Colon (tissue), 2 donors: ENCODE results near the gene EPN2.
"Not testable (repeated sequence)": the region's sequence is repeated elsewhere in the genome, so short reads cannot be mapped to it uniquely, and the experiment has no call there.

ENCODE experiments used
- FAIRE-seq: peaks from 2 replicates; lab custom pipeline; 2012; peaks lifted over from hg19 to GRCh38; lab: Jason Lieb, UNC
- donor health status: control.
- donor health status: control.

EPN2 gene

DNA sequence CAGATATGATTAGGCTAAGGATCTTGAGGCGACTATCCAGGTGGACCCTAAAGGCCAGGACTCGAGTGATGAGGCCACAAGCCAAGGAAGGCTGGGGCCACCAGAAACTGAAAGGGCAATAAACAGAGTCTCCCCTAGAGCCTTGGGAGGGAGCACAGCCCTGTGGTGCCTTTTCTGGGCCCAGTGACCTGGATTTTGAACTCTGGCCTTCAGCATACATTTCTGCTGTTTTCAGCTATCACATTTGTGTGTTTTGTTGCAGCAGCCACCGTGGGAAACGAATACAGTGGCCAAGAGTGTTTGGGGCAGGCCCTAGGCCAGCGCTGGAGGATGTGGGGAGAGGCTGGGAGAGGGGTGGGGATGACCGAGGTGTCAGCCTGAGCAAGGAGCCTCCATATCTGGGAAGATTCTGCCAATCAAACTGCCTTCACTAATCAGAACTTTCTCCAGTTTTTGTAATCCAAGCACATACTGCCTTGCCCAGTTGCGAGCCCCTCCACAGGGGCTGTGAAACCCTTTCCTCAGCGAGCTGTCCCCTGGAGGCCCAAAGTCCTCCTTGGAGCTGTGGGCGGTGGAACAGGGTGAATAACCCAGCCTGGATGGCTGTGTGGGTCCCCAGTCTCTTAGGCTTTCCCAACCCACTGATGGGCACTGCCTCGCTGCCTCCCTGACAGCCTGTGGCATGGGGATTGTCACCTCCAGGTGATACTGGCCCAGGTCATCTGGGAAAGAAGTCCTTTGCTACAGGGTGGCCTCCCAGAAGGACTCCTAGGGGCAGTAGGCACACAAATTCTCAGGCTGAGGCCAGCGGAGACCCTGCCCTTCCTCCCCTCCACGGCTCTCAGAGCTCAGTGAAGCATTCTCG is 108.6 kb downstream of the EPN2 start:
- no peak for FAIRE-seq

DNA sequence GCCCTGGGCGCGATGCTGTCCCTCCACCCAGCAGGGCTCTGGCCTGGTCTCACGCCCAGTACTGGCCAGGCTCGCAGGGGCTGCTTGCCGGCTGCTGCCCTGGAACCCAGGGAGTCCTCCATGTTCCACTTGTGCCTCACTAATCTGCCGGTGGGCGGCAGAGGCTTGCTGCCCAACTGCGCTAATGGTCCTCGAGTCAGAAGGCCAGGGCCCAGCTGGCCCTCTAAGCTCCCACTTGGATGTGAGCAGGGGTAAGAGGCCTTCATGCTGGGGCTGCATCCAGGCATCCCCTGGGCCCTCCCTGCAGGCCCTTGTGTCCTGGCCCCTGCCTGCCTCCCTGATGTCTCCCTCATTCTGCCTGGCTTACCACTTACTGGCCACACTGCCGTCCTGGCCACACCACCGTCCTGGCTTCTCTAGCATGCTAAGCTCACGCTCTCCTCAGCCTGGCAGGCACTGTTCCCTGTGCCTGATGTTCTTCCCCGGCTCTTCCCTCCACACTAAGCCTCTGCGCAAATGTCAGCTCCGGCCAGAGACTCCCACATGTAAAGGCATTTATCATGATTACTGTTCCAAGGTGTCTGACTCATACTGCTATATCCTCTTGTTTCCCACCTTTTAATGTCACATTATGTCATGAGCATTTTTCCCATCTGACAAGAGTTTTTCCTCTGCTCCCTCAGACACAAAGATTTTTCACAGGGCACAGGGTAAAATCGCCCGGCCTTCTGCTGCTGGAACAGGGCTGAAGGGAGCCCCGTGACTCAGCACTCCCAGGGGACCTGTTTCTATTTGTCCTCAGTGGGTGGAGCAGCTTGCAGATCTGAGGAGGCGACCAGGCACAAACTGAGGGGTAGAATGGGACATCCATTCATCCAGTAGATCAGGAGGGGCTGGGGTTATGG is 109.4 kb downstream of the EPN2 start:
- FAIRE-seq: no peak

DNA sequence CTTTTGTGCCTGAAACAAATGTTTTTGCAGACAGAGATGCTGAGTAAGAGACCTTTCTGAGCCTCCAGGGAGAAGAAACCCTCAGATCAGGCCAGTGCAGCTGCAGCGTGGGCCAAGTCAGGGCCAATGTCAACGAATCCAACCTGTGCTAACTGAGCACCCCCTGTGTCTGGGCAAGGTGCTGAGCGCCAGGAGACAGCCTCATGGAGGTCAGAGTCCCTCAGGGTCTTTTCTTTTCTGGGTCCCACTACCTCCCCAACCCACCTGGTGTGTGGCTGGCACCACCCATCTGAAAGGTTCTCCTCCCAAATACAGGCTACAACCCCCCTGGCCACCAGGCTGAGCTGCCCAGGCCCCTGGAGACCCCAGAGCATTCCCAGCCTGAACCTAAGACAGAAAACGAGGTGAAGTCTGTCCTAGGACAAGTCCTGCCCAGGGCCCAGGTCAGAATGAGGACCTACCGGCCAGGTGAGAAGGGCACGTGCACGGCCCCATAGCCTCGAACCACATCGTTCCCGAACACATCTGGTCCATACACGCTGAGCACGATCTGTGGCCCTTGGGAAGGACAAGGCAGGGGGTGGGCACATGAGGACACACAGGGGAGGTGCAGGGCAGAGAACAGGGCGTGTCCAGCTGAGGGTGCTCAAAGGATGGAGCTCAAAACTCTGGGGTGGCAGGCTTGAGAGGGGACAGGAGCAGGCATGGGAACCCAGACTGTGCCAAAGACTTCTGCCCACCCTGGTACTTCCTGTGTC is 110.3 kb downstream of the EPN2 start:
- FAIRE-seq: no peak

DNA sequence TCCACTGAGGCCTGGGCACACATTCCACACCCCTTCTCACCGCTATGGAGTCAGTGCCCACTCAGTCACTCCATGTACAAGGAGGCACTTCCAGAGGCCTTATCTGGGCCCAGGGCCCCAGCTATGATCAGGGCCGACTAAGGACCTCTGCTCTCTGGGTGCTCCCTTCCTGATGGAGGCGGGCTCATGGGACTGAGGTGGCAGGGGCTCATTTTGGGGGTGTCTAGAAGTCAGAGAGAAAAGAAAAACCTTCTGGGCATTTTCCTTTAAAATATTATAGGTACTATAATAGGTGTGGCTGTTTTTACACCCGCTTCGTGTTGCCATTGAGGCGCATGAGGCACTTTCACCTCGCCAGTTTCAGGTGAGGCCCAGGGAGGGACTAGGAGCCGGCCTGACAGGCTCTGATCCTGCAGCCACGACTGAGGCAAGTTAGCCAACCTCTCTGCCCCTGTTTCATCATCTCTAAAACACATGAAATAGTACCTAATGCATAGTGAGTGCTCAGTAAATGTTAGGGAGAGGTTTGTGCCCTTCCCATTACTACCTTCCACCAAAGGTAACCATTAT is 111.0 kb downstream of the EPN2 start:
- FAIRE-seq: no peak

DNA sequence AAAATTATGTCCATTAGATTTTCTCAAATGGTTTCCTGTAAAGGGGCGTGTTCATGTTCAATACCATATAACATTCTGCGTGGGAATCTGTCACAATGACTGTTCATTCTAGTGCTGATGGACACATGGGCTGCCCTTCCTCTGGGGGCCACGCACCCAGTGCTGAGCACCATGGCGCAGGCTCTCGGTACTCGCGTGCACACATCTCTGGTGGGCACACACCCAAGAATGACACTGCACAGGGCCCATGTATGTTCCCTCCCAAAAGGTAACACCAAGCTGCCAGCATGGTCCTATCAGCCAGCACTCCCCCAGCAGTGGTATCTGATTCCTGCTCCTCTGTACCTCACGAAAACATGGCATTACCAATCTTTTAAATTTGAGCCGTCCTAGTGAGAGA is 111.6 kb downstream of the EPN2 start:
- FAIRE-seq: no peak

DNA sequence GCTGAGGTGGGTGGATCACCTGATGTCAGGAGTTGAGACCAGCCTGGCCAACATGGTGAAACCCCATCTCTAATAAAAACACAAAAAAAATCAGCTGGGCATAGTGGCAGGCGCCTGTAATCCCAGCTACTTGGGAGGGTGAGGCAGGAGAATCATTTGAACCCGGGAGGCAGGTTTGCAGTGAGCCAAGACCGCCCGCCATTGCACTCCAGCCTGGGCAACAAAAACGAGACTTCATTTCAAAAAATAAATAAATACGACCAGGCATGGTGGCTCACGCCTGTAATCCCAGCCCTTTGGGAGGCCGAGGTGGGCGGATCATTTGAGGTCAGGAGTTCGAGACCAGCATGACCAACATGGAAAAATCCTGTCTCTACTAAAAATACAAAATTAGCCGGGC is 116.2 kb downstream of the EPN2 start:
- not testable (repeated sequence) for FAIRE-seq

DNA sequence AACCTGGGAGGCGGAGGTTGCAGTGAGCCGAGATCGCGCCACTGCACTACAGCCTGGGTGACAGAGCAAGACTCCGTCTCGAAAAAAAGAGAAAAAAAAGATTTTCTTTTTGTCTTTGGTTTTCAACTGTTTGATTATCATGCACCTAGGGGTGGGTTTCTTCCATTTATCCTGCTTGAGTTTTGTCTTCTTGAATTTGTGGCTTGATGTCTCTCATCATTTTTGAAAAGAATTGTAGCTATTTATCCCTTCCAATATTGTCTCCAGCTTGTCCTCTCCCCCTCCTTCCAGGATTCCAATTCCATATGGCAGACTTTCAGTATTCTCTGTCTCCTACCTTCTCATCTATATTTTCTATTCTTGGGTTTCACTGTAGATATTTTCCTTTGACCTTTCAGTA is 117.6 kb downstream of the EPN2 start:
- no peak for FAIRE-seq

DNA sequence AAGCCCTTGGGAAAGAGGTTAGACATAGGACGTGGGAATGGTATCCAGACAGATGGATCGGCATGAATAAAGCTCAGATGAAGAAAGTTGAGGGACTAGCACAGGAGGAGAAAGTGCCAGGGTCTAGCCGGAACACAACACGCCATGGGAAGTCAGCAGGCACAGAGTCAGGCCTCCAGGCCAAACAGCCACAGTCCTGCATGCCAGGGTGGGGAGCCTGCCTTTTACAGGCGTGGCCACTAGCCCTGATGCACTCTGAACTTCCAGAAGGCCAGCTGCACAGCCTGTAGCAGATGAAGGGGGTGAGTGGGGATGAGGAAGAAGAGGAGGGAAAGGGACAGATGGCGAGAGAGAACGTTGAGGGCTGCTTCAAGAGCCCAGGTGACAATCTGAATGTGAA is 120.2 kb downstream of the EPN2 start:
- no peak for FAIRE-seq

DNA sequence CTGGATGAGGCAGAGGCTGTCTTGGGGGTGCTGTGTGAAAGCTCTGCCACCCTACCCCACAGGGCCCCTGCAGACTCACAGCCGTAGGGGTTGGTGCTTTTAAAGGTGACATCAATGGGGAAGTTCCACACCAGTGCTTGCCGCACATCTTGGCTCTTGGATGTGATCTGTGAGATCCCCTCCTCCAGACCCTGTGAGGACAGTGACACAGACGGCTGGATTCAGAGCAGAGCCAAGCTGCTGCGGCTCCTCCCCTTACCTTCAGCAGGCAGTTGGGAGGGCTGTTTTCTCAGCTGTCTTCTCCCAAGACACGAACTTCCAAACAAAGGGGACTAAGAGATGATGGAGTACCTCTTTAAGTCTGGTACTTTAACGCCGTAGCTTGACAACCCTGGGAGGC is 120.6 kb downstream of the EPN2 start:
- no peak for FAIRE-seq

DNA sequence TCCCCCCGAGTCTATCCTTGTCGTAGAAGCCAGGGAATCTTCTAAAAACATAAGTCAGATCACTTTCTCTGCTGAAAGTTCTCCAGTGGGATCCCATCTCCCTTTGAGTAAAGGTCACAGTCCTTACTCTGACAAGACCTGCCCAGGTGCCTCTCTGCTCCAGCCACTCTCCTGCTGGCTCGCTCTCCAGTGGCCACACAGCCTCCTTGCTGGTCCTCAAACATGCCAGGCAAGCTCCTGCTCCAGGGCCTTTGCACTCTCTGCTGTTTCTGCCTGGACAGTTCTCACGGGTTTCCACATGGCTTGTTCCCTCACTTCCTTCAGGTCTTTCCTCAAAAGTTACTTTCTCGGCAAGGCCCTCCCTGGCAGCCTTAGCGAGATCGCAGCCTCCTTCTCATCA is 122.0 kb downstream of the EPN2 start:
- FAIRE-seq: no peak

DNA sequence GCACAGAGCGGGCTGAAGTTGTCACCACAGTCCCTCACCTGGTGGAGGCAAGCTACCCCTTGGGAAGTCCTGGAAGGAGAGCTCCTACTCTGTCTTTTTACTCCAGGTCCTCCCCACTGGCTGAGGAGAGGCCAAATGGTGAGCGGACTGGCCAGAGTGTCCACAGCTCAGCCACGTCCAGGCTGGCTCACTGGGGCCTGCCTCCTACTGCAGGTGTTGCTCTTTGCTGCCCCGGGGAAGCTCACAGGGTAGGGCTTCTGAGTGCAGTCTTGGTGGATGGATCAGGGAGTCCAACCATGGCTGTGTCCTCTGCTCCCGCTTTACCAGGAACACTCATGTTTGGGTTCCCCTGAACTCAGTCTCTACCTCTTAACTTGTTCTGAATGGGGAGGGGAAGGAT is 122.7 kb downstream of the EPN2 start:
- no peak for FAIRE-seq

DNA sequence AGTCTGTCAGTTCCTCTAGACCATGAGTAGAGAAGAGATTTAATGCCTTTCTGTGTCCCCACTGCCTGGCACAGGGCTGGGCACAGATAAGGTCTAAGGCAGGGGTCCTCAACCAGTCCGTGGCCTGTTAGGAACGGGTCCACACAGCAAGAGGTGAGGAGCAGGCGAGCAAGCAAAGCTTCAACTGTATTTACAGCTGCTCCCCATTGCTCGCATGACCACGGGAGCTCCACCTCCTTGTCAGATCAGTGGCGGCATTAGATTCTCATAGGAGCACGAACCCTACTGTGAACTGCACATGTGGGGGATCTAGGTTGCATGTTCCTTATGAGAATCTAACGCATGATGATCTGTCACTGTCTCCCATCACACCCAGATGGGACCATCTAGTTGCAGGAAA is 123.6 kb downstream of the EPN2 start:
- no peak for FAIRE-seq

DNA sequence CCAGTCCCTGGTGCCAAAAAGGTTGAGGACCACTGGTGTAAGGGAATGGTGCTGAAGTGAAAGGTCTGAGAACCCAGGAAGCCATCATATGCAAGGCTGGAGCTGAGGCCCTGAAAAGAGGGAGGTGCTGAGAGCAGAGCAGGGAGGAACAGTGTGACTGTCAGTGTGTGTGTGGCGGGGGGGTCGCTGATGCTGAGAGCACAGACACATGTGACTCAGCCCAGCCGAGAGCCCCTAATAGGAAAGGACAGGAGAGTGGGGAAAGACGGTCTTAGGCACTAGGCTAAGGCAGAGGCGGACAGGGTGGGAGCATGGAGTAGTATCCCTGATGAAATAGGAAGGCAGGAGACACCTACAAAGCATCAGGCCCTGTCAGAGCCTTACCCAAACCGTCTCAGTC is 124.2 kb downstream of the EPN2 start:
- FAIRE-seq: no peak

DNA sequence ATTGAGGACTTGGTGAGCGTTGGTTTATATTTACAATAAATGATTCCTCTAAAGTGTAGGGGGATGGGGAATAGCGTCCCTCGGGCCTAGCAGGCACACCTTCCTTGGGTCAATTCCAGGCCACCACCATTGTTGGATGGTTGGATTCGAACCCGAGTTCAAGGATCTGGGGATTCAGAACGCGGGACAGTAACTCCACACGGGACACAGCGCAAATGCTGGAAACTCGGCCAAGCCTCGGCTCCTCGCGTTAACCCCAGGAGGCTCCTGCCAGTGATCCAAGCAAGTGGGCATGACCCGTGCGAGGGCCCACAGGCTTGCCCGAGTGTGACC is 124.7 kb downstream of the EPN2 start:
- FAIRE-seq: no peak

DNA sequence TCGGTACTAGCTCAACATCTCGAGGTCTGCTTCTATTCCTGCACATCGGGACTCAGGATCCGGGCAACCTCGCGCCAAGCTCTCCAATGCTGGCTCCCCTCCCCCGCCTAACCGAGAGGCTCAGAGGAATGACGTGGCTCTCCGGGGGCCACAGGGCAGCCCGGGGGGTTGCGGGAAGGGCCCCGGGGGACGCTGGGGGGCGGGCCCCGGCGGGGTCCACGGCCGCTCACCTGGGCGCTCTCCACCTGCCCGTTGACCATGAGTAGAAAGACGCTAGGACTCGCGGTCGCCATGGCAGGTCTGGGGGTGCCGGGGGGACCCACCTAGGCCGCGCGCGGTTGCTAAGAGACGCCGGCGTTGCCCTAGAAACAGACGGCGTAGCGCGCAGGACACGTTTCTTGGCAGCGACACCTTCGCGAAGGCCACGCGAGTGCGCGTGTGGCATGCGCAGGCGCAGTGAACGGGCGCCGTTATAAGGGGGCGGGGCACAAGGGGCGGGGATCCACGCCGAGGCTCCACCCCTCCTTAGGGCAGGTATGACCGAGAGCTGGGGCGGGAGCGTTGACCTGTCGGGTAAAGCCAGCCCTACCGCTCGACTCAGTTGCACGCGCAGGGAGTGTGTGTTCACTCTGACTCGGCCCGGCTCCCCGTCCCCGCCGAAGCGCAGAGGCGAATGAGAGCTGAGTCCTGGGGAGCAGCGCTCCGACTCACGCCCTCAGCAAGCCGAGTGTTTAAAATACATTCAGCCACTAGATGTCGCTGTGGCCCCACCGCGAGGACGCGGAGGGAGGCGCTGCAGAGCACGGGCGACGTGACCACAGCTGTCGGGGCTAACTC is 125.3 kb downstream of the EPN2 start, which contains the start of gene B9D1:
TSS of gene B9D1 (minus strand) at position 447 of the 837 bp plus-strand sequence. CDS start at position 293, 154 bp downstream.
- FAIRE-seq: no peak

DNA sequence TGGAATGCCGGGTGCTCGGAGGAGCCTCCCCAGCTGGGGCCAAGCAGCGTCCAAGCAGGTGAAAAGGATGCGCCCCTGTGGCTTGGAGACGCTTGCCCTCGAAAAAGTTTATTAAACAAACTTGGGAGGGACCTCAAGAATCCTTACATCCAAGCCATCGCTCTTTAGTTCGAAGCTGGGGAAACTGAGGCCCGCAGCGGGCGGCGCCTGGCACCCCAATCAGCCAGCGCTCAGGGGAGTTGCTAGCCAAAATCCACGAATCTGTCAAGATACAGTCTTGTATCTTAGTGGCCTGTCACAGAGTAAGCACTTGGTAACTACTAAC is 125.9 kb downstream of the EPN2 start:
- no peak for FAIRE-seq

DNA sequence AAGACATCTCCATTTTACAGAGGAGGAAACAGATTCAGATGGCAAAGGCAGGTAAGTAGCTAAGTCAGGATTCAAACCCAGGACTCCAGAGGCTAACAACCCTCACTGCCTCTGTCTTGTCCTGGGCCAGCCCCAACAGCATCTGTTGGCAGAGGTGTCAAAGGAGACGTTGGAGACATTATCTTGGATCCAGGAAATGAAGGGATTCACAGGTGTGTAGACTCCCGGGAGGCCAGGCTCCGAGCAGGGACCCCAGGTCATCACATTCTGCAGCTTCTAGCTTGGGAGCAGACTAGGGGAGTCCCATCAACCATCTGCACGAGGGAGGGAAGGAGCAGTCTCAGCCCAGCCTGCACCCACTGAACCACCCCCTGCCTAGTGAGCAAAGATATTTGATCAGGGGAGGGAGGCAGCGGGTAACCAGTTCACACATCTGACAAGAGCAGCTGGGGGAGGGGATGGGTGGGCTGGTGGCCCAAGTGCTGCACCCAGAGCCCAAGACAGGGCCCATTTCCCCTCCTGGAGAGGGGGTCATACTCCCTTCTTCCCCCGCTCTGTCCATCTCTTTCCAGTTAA is 126.4 kb downstream of the EPN2 start:
- no peak for FAIRE-seq

DNA sequence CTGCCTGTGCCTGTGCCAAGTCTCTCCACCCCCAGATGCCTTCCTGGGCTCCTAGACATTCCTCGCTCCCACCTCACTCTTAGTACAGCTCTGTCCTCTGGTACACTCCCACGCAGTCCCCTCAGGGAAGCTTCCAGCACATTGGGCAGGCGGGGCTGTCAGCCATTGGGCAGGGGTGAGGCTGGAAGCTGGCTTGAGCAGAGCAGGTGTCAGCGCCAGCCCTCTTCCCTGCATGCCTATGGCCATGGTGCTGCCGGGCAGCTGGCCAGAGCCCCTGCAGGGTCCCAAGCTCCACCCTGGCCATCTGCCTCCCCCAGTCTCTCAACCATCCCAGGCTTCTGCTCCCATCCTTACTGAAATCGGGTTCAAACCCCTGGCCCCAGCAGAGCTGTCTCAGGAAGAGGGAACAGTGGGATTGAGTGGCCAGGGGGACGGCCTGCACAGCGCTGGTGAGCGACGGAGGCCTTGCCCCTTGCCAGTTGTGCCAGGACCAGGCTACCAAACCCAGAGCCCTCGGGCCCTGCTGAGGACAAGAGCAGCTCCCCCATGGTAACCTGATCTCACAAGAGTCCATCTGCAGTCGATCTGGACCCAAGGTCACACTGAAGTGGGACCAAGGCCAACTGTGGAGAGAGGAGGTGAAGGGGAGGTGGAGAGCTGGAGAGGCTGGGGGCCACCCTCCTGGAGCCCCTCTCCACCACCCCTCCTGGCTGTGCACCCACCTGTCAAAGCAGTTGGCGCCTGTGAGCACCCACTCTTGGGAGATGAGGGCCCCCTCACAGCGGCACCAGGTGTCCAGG is 127.7 kb downstream of the EPN2 start:
- no peak for FAIRE-seq

DNA sequence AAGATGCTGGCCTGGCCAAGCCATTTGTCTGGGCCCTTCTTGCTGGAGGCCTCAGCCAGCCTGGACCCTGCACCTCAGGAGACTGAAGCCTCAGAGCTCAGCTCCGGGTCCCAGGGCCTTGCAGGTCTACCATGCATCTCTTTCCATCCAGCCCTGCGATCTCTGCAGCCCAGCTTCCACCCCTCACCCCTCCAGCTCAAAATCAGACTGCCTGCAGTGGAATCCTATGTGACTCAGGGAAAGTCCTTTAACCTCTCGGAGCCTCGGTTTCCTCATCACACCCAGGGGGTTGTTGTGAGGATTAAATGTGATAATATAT is 128.3 kb downstream of the EPN2 start:
- no peak for FAIRE-seq
